Cardiac muscle cell (in vitro differentiated cells and primary cell): ENCODE results near the gene SGMS1. TPM values are rescaled to one million over a fixed set of nuclear protein-coding genes. Genes with fewer than 3 reads are reported as not detected.

Source experiments
- DNase-seq, 2 donors: peaks; one replicate each; pipeline versions ENCODE4 v3.0.0 to v3.0.0-alpha.2; 2010 to 2017; ENCODE audit warnings: low read depth in 1 of 2, low spot score in 1 of 2
- H3K27ac ChIP-seq: fragments of 200-600 bp; sonication (generic); 2 replicates; pipeline ENCODE4 v1.5.1; 2016
- H3K27me3 ChIP-seq: fragments of 200-600 bp; sonication (generic); 2 replicates; pipeline ENCODE4 v1.6.0; 2016; ENCODE audit warnings: control low read depth
- H3K36me3 ChIP-seq: fragments of 200-600 bp; sonication (generic); 2 replicates; pipeline ENCODE4 v1.5.1; 2016; ENCODE audit warnings: control low read depth
- H3K4me1 ChIP-seq: fragments of 200-600 bp; sonication (generic); 2 replicates; pipeline ENCODE4 v1.8.1; 2017; ENCODE audit warnings: low read depth, mild to moderate bottlenecking, mixed run types
- H3K4me3 ChIP-seq: fragments of 200-600 bp; sonication (generic); 2 replicates; pipeline ENCODE4 v1.5.1; 2016; ENCODE audit warnings: mild to moderate bottlenecking
- H3K9me3 ChIP-seq: fragments of 200-600 bp; sonication (generic); 2 replicates; pipeline ENCODE4 v1.5.1; 2017; ENCODE audit warnings: low read depth, mild to moderate bottlenecking, control low read depth
- CTCF ChIP-seq: IDR thresholded peaks from 2 replicates; pipeline ENCODE4 v1.5.1; 2012; ENCODE audit warnings: low read depth, mild to moderate bottlenecking, low read length
- polyA plus RNA-seq: library from polyadenylated mRNA; unstranded; fragments of >200 nt; fragmentation: Nextera tagmentation; extraction: Ambion mirVana; gene quantifications from 2 replicates; pipeline ENCODE4 v1.2.1, GENCODE V29; 2016
- total RNA-seq: library from RNA; depleted of rRNA; stranded (reverse); fragments of >200 nt; gene quantifications from 2 replicates; pipeline ENCODE4 v1.2.3, GENCODE V29; 2016

The SGMS1 gene
- total and polyA plus RNA-seq, 2 experiments from 2014 or later: 12.1 to 41.6 TPM

GRCh38 chr10:50513956-50514355, 109.8 kb downstream of the SGMS1 start:
- H3K9me3 ChIP-seq: no peaks in the 10 kb centered on the region
- peaks cover 42% of the 10 kb centered on the region for H3K27me3 ChIP-seq
- H3K4me1 ChIP-seq: no peaks in the 10 kb centered on the region
- H3K4me3 ChIP-seq: no peak overlapping the region
- H3K27ac ChIP-seq: no peak overlapping the region
- DNase-seq: no peak
- no peak for TF ChIP-seq CTCF
- no peaks in the 10 kb centered on the region for H3K36me3 ChIP-seq

- H3K4me1 ChIP-seq: no peaks in the 10 kb centered on the region
- DNase-seq: no peak
- no peak for TF ChIP-seq CTCF
- no peak overlapping the region for H3K27ac ChIP-seq
- no peaks in the 10 kb centered on the region for H3K36me3 ChIP-seq
- no peak overlapping the region for H3K4me3 ChIP-seq
- peaks cover 39% of the 10 kb centered on the region for H3K27me3 ChIP-seq
- H3K9me3 ChIP-seq: no peaks in the 10 kb centered on the region
Observed at GRCh38 chr10:50512743-50513416, 110.9 kb downstream of the SGMS1 start.

GRCh38 chr10:50512214-50512595, 111.6 kb downstream of the SGMS1 start:
- H3K27me3 ChIP-seq: peaks cover 32% of the 10 kb centered on the region
- no peaks in the 10 kb centered on the region for H3K9me3 ChIP-seq
- DNase-seq: peak in 1 of 2 donors; percentile 28
- H3K4me3 ChIP-seq: no peak overlapping the region
- peaks cover 3% of the 10 kb centered on the region for H3K4me1 ChIP-seq
- TF ChIP-seq CTCF: no peak
- no peak overlapping the region for H3K27ac ChIP-seq
- no peaks in the 10 kb centered on the region for H3K36me3 ChIP-seq

GRCh38 chr10:50511492-50512213, 112.1 kb downstream of the SGMS1 start:
- DNase-seq: peak in 1 of 2 donors; percentile 14
- no peak for TF ChIP-seq CTCF
- Histone ChIP-seq H3K36me3 (no peaks in the 10 kb centered on the region), H3K27ac (no peak overlapping the region), H3K9me3 (no peaks in the 10 kb centered on the region), H3K4me3 (no peak overlapping the region), H3K4me1 (peaks cover 5% of the 10 kb centered on the region), H3K27me3 (peaks cover 26% of the 10 kb centered on the region)

- Histone ChIP-seq H3K27ac (no peak overlapping the region), H3K4me1 (peaks cover 5% of the 10 kb centered on the region), H3K36me3 (no peaks in the 10 kb centered on the region), H3K27me3 (peaks cover 21% of the 10 kb centered on the region), H3K4me3 (no peak overlapping the region), H3K9me3 (no peaks in the 10 kb centered on the region)
- TF ChIP-seq CTCF: no peak
- no peak for DNase-seq
Observed at GRCh38 chr10:50510517-50511473, 113.0 kb downstream of the SGMS1 start.
